HAP-1 (cell line): ENCODE measurements around the gene TBCE.
A peak's percentile ranks its signal among the peaks of the same experiment; 100 is the strongest.

Source experiments
- DNase-seq, 2 experiments: peaks; one replicate each; pipeline ENCODE4 v3.0.0-alpha.2; 2016 to 2020; ENCODE audit warnings: low spot score in 2 of 2
- H3K27me3 ChIP-seq: fragments of 250-450 bp; sonication (Bioruptor Pico); 2 replicates; pipeline ENCODE4 v1.5.1; 2020; ENCODE audit warnings: low read depth, mild to moderate bottlenecking, moderate library complexity
- H3K36me3 ChIP-seq: fragments of 250-450 bp; sonication (Bioruptor Pico); replicated peaks from 2 replicates; pipeline ENCODE4 v1.5.1; 2020; ENCODE audit warnings: mild to moderate bottlenecking
- H3K4me1 ChIP-seq: fragments of 250-450 bp; sonication (Bioruptor Pico); 2 replicates; pipeline ENCODE4 v1.5.1; 2020; ENCODE audit warnings: mild to moderate bottlenecking
- H3K4me3 ChIP-seq: fragments of 250-450 bp; sonication (Bioruptor Pico); 2 replicates; pipeline ENCODE4 v1.5.1; 2020; ENCODE audit warnings: mild to moderate bottlenecking, moderate library complexity
- H3K9me3 ChIP-seq: fragments of 250-450 bp; sonication (Bioruptor Pico); 2 replicates; pipeline ENCODE4 v1.5.1; 2020; ENCODE audit warnings: mild to moderate bottlenecking, moderate library complexity
- in situ Hi-C: fragments of 300-500 bp; cut with MboI; formaldehyde crosslinking; loops from 3 replicates; pipeline ENCODE4 v1.14.3; 2020; ENCODE audit warnings: low sequenced_read_pairs, inconsistent platforms, mixed read lengths

Gene TBCE, protein sequence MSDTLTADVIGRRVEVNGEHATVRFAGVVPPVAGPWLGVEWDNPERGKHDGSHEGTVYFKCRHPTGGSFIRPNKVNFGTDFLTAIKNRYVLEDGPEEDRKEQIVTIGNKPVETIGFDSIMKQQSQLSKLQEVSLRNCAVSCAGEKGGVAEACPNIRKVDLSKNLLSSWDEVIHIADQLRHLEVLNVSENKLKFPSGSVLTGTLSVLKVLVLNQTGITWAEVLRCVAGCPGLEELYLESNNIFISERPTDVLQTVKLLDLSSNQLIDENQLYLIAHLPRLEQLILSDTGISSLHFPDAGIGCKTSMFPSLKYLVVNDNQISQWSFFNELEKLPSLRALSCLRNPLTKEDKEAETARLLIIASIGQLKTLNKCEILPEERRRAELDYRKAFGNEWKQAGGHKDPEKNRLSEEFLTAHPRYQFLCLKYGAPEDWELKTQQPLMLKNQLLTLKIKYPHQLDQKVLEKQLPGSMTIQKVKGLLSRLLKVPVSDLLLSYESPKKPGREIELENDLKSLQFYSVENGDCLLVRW

DNA sequence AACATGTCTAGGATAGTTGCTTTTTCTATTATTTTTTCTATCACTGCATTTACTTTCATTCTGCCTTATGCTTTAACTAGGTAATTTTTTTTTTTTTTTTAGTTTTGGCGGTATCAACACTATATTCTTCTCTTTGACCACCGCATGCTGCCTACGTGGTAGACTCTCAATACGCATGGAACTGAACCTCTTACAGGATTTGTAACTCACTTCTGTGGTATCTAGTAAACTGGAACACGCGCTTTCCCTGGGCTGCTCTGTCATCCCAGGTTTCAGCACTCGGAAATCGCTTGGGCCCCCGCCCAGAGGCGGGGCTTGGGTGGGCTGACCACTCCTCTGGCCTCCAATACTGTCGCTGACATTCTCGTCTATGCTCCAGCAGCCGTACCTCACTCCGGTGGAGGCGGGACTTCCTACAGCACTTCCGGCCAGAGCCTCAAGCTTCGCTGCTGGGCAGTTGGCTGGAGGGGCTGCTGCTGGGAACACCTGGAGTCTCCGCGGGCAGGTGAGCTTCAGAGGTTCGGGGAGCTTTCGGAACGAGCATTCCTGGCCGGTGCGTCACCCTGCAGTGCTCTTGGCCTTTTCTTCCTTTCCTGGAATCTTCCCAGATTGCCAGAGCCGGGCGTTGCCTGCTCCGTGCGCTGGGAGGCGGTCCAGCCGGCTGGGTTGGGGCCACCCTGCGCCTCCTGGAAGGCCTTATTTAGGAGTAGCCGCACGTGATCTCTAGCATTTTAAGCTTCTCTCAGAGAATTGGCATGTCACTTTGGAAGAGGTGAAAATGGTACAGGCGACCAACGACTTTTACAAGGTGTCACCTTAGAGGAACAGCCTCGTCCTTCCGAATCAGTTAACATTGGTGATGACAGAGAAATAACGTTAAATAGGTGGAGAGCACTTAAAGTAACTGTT, at the start of gene TBCE:
Gene TBCE, plus strand, starts transcription at position 428 of the 909 bp plus-strand sequence. CDS start 12,623 bp downstream, outside the sequence.
- in situ Hi-C loops, result no loop called here
- no peaks in the 10 kb centered on the region for H3K36me3 ChIP-seq

DNA sequence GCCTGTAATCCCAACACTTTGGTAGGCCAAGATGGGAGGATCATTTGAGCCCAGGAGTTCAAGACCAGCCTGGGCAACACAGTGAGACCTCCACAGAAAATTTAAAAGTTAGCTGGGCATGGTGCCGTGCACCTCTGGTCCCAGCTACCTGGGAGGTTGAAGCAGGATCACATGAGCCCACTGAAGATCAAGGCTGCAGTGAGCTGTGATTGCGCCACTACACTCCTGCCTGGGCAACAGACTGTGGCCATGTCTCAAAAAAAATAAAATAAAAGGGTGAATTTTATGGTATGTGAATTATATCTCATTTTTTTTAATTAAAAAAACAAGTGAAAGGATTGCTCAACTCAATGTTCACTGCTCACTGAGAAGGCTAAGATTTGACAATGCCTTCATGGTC, 48.0 kb upstream of the TBCE start:
- Histone ChIP-seq H3K4me1 (peaks cover 2% of the 10 kb centered on the region), H3K4me3 (no peak overlapping the region), H3K9me3 (no peaks in the 10 kb centered on the region), H3K36me3 (peaks cover 20% of the 10 kb centered on the region; the same call in 1 of the 2 replicates), H3K27me3 (no peaks in the 10 kb centered on the region)
- in situ Hi-C loops, result no loop called here
- DNase-seq, result no peak

More for the DNA sequence above, at the start of gene TBCE:
- Histone ChIP-seq H3K4me3 (peak within 1 kb of the TSS; percentile 89), H3K27me3 (no peaks in the 10 kb centered on the region; the same call in 1 of the 2 replicates), H3K9me3 (no peaks in the 10 kb centered on the region), H3K4me1 (peaks cover 5% of the 10 kb centered on the region)
- peak; percentile 95 to 97 for DNase-seq

DNA sequence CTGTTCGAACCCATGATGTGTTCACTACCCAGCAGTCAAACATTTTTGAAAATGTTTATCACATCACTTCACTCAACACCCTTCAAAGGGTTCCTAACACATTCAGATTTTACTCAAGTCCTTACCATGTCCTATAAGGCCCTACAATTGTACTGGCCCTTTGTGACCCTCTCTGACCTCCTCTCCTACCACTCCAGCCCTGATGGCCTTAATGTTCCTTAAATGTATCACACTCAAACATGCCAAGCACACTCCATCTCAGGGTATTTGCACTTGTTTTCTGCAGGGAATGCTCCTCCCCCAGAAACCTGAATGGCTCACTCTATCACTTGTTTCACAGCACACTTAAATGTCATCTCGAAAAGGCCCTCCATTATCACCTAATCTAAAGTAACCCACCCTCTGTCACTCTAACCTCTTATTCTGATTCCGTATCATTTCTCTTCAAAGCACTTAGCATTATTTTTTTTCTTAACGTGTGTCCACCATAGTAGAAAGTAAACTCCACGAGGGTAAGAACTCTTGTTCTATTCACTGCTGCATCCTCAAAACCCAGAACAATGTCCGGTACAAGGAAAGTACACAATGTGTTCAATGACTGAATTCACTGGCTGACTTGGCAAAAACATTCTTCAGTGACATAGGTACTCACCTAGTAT, 46.6 kb upstream of the TBCE start:
- H3K36me3 ChIP-seq, result peaks cover 23% of the 10 kb centered on the region; the same call in 1 of the 2 replicates
- no peak for DNase-seq
- no peak overlapping the region for H3K4me3 ChIP-seq
- no peaks in the 10 kb centered on the region for H3K9me3 ChIP-seq
- H3K27me3 ChIP-seq, result no peaks in the 10 kb centered on the region
- H3K4me1 ChIP-seq, result peaks cover 5% of the 10 kb centered on the region
- in situ Hi-C loops, result no loop called here

DNA sequence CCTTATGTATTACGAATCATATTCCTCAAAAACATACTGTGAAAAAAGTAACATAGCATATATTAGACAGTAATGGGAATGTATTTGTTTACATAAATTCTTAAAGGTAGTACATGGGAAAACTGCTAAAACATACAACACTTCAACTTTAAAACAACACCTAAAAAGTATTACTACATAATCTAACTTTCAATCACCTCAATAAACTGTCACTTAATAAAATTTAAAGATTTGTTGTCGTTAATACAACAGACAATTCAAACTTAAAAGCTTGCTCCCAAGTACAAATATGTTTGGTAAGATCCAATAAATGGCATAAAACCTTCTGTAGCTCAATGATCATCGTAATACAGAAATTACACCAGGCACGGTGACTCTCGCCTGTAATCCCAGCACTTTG, 42.9 kb upstream of the TBCE start:
- H3K36me3 ChIP-seq, result peaks cover 17% of the 10 kb centered on the region; the same call in 1 of the 2 replicates
- in situ Hi-C loops, result no loop called here
- no peaks in the 10 kb centered on the region for H3K27me3 ChIP-seq
- H3K4me1 ChIP-seq, result peaks cover 10% of the 10 kb centered on the region
- DNase-seq, result no peak
- H3K9me3 ChIP-seq, result no peaks in the 10 kb centered on the region
- H3K4me3 ChIP-seq, result no peak overlapping the region

DNA sequence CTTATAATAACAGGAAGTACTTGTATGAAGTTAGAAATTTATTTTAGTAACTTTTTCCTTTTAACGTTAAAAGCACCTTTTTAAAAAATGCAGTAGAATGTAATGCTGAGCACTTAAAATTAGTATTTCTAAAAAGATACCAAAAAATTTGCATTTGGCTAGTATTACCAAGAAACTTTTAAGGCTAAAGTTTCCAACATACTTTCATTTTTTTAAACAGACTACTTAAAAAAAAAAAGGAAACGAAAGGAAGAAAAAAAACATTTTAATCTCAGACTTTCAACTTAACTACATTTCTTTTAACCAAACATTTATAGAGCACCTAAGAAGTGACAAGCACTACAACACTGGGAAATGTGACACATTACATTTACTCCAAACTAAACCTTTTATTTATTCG, 42.1 kb upstream of the TBCE start:
- DNase-seq, result no peak
- in situ Hi-C loops, result no loop called here
- Histone ChIP-seq H3K4me3 (peak overlapping the region; percentile 92; the same call in 1 of the 2 replicates), H3K36me3 (peaks cover 15% of the 10 kb centered on the region; the same call in 1 of the 2 replicates), H3K27me3 (no peaks in the 10 kb centered on the region), H3K4me1 (peaks cover 10% of the 10 kb centered on the region), H3K9me3 (no peaks in the 10 kb centered on the region)

DNA sequence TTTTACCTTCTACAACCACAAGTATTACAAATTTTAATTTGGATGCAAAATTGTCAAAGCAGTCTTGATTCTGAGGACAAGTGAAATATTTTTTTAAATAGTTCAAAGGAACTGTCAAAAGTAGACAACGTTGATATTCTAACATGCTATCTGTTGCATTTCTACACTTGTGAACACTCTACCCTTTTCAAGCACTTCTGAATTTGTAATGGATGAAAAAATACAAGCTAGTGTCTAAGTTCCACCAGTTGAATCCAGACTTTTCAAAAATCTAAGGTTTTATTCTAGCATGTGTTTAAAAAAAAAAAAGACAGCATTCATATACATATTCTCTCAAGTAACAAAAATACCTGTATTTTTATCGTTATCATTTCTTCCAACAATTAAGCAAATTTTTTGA, 41.4 kb upstream of the TBCE start:
- no peaks in the 10 kb centered on the region for H3K27me3 ChIP-seq
- peaks cover 10% of the 10 kb centered on the region for H3K4me1 ChIP-seq
- H3K9me3 ChIP-seq, result no peaks in the 10 kb centered on the region
- in situ Hi-C loops, result no loop called here
- peaks cover 10% of the 10 kb centered on the region; the same call in 1 of the 2 replicates for H3K36me3 ChIP-seq
- peak overlapping the region; percentile 92 for H3K4me3 ChIP-seq
- DNase-seq, result no peak

DNA sequence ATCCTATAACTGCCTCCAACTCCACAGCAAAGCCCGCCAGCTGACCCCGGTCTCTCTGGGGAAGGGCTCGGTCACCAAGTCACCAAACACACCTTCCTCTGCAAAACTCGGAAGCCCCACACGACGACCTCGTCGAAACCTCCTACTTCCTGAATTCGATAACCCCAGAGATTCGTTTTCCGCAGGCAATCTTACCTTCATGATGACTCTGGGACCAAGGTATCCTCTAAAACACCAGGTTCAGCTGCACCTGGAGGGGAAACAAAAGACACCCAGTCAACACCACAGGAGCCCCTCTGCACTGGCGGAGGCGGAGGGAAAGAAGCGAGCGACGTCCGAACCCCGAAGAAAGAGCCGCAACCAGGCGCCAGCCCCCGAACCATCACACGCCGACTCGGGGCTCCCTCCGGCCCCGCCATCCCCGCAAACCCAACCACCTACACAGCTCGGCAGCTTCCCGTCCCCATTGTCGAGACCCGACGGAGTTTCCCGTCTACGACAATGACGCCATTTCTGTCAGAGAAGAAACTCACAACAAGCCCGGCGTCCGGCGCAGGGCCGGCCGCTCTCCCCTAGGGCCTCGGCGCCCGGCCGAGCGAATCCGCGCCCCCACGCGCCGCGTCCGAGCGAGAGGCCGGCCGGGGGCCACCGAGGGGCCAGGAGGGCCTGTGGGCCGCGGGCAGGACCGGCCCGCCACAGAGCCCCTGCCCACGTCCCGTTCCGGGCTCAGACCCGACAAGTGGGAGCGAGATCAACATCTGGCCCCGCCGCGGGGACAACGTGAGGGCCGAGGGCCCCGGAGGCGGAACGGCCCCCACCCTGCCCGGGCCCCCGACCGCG, 40.3 kb upstream of the TBCE start:
- Histone ChIP-seq H3K4me3 (peak overlapping the region; percentile 92), H3K4me1 (peaks cover 17% of the 10 kb centered on the region), H3K27me3 (no peaks in the 10 kb centered on the region), H3K36me3 (peaks cover 10% of the 10 kb centered on the region; the same call in 1 of the 2 replicates), H3K9me3 (no peaks in the 10 kb centered on the region)
- DNase-seq, result peak; percentile 21 to 53
- in situ Hi-C loops, result no loop called here

DNA sequence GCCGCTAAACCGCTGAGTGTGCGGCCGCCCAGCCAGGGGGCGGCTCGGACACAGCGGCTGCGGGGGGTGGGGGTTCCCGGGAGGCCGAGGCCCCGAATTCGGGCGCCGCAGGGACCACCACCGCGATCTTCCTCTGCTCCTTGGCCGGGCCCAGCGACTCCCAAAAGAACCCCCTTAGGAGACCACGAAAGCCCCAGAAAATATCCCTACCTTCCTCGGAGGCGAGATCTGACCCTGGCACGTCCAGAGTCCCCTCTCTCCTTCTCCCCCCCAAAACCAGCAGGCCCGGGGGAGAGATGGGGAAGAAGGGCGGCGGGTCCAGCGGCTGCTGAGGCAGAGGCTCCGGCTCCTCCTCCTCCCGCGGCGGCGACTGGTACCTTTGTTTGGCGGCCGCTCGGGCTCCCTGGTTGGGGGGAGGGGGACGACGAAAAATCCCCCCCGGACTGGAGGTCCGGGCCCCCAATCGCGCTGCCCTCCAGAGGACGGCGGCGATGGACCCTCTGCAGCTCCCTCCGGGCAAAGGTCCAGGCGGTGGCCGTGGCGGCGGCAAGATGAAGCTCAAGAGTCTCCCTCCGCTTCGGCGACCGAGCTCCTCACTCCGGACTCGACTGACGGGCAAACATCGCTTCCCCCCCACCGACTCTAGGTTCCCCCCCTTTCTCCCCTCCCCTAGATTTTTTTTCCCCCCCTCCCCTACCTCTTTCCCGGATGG, 39.5 kb upstream of the TBCE start, which contains the start of gene ARID4B:
Gene ARID4B, minus strand, starts transcription at position 621 of the 712 bp plus-strand sequence. CDS start 1,260 bp downstream, outside the sequence.
- in situ Hi-C loops, result no loop called here
- peaks cover 5% of the 10 kb centered on the region; the same call in 1 of the 2 replicates for H3K36me3 ChIP-seq
- no peaks in the 10 kb centered on the region for H3K27me3 ChIP-seq
- no peak for DNase-seq
- peaks cover 20% of the 10 kb centered on the region for H3K4me1 ChIP-seq
- no peaks in the 10 kb centered on the region for H3K9me3 ChIP-seq
- peak within 1 kb of the TSS; percentile 92 for H3K4me3 ChIP-seq

DNA sequence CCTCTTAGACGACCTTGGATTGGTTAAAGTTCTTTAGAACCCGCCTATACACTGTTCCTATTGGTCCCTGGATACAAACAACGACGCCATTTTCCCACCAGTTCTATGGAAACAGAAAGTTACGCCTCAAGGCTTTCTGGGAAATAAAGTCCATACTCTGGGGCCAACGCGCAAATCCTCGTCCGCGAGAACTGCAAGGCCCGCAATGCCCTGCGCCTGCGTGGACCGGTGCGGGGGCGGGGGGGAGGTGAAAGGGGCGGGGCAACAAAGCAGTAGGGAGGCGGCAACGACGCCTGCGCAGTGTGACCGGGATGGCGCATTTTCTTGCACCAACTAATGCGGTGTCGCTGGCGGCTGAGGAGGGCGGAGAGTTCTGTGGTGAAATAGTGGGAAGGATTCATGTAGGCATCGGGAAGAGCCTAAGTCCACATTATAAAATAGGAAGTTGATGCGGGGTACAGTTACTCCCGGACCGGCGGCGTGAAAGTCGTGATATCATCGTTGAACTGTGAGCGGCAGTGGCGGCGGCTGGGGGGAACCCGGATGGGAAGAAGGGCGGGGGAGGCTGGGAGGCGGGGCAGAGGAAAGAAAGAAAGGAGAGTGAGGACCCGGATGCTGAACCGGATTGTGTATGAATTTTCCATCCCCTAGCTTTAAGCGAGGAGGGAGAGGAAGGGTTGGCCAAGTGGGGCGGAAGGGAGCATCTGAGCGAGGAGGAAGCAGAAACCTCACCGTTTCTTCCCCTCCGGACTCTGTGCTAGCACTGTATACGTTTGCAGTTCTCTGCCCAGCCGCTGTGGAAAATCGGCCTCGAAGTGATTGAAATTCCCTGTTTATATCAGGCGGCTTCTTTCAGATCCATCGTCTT, 38.7 kb upstream of the TBCE start, which contains the start of gene GGPS1:
Gene GGPS1, plus strand, starts transcription at position 300 of the 868 bp plus-strand sequence. CDS start 6,695 bp downstream, outside the sequence.
- Histone ChIP-seq H3K27me3 (no peaks in the 10 kb centered on the region), H3K36me3 (peaks cover 5% of the 10 kb centered on the region; the same call in 1 of the 2 replicates), H3K9me3 (no peaks in the 10 kb centered on the region), H3K4me3 (peak within 1 kb of the TSS; percentile 92), H3K4me1 (peaks cover 20% of the 10 kb centered on the region)
- in situ Hi-C loops, result no loop called here
- peak; percentile 97 to 100 for DNase-seq

DNA sequence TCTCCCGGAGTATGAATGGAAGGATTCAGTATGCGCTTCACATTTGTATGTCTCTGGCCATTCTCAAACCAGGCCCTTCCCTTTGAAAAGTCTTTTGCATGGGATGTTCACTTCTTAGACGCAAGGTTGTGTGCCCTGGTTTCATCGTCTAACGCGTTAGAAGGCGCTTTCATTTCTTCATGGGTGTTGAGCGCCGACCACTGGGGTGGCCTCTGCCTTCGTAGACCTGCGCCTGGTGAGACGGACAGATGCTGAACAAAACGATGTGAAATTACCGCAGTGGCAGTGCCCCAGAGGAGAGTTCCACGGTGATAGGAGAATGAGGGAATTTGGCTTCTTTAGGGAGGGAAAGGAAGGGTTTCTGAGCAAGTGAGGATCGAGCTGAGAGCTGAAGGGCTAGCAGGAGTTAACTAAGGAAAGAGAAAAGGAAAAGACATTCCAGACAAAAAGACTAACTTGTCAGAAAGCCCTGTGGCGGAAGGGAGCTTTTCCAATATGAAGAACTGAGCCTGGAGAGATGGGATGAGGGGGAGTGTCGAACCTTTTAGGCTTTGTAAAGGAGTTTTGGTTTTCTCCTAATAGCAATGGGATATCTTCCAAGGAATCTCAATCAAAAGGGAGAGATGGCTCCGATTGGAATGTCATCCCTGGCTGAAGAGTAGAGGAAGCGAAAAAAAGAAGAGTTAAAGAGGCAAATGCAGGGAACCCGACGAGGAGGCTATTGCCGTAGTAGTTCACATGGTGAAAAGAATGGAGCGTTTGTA, 37.9 kb upstream of the TBCE start:
- Histone ChIP-seq H3K4me1 (peaks cover 20% of the 10 kb centered on the region), H3K36me3 (peaks cover 5% of the 10 kb centered on the region; the same call in 1 of the 2 replicates), H3K9me3 (no peaks in the 10 kb centered on the region), H3K4me3 (peak overlapping the region; percentile 92), H3K27me3 (no peaks in the 10 kb centered on the region)
- peak; percentile 26 to 56 for DNase-seq
- in situ Hi-C loops, result no loop called here

DNA sequence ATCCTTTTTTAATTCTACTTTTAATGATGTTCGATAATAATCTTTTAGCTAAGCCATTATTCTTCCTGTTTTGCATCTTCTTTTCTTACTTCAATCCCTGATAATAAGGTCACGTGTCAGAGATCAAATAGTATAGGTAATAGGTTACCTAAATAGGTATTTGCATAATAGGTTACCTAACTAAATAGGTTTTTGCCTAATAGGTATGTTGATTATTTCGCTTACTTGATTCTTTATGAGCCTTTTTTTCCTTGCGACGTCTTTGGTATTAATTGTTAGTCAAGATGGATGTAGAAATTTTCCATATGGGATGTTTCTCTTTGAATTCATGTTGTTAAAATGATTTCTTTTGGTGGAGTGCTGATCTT, 36.3 kb upstream of the TBCE start:
- peaks cover 5% of the 10 kb centered on the region for H3K36me3 ChIP-seq
- no peaks in the 10 kb centered on the region for H3K9me3 ChIP-seq
- peaks cover 13% of the 10 kb centered on the region for H3K4me1 ChIP-seq
- DNase-seq, result no peak
- no peaks in the 10 kb centered on the region for H3K27me3 ChIP-seq
- H3K4me3 ChIP-seq, result peak overlapping the region; percentile 92
- in situ Hi-C loops, result no loop called here
